Activated naive CD4-positive, alpha-beta T cell treated with Interleukin-2 at 50 U/mL for 16 hours (primary cell): ENCODE results near the gene TBC1D8.

Source experiments
- DNase-seq: peaks from one replicate; pipeline ENCODE4 v3.0.0-alpha.2; 2020

The TBC1D8 gene

GRCh38 chr2:101161658-101162057 is 10.5 kb upstream of the TBC1D8 start:
- no peak for DNase-seq

GRCh38 chr2:101160454-101160853 is 9.3 kb upstream of the TBC1D8 start:
- DNase-seq, result no peak

GRCh38 chr2:101159526-101159925 is 8.3 kb upstream of the TBC1D8 start:
- DNase-seq, result no peak

- DNase-seq, result no peak
These were observed 6.1 kb upstream of the TBC1D8 start for GRCh38 chr2:101157272-101157671.

GRCh38 chr2:101153787-101154186 is 2.6 kb upstream of the TBC1D8 start:
- no peak for DNase-seq

GRCh38 chr2:101153077-101153707 is 2.0 kb upstream of the TBC1D8 start:
- no peak for DNase-seq

GRCh38 chr2:101152272-101153076 is 1.3 kb upstream of the TBC1D8 start:
- no peak for DNase-seq

GRCh38 chr2:101151859-101152271 is 683 bp upstream of the TBC1D8 start:
- DNase-seq, result no peak

GRCh38 chr2:101150306-101151145 is 656 bp downstream of the TBC1D8 start:
- no peak for DNase-seq

GRCh38 chr2:101149241-101150192 is 1.7 kb downstream of the TBC1D8 start:
- no peak for DNase-seq

GRCh38 chr2:101148777-101149176 is 2.4 kb downstream of the TBC1D8 start:
- DNase-seq, result no peak

GRCh38 chr2:101147971-101148370 is 3.2 kb downstream of the TBC1D8 start:
- no peak for DNase-seq

- no peak for DNase-seq
These were observed 4.1 kb downstream of the TBC1D8 start for GRCh38 chr2:101147062-101147461.

- DNase-seq, result no peak
These were observed 4.6 kb downstream of the TBC1D8 start for GRCh38 chr2:101146535-101146934.

GRCh38 chr2:101145406-101145805 is 5.8 kb downstream of the TBC1D8 start:
- no peak for DNase-seq

GRCh38 chr2:101142163-101142562 is 9.0 kb downstream of the TBC1D8 start:
- DNase-seq, result no peak

- no peak for DNase-seq
These were observed 10.1 kb downstream of the TBC1D8 start for GRCh38 chr2:101140978-101141655.

- DNase-seq, result no peak
These were observed 10.9 kb downstream of the TBC1D8 start for GRCh38 chr2:101140237-101140636.

GRCh38 chr2:101139495-101139894 is 11.7 kb downstream of the TBC1D8 start:
- DNase-seq, result no peak

GRCh38 chr2:101135412-101136296 is 15.5 kb downstream of the TBC1D8 start:
- no peak for DNase-seq
